ENCODE data around the gene CPXM2.

Gene CPXM2

DNA sequence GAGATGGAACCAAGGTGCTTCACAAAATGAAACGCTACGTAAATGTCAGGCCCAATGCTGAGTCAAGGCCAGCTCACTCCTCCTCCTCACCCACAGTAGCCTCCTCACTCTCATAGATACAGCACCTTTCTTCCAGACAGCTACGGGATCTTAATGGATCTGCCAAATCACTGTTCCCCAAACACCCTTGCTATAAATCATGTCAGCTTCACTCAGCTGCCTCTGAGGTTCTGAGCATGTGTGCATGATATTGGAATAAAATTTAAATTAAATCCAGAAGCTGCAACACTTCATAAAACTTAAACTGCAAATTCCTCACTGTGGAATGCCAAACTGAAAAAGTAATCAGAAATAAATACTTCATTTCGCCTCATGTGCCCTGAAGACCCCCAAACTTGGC lies 14.7 kb upstream of the CPXM2 start:
- no peaks in the 10 kb centered on the region for H3K79me2 ChIP-seq (ENCODE audit: insufficient read depth, low read depth)
- no peak overlapping the region for H3K4me2 ChIP-seq
- TF ChIP-seq CTCF (conservative IDR thresholded peaks at IDR 0.05; ENCODE audit: low read depth, low read length) = no peak
- H3K9ac ChIP-seq = no peak overlapping the region
- H3K4me1 ChIP-seq (ENCODE audit: low read depth, poor library complexity, severe bottlenecking) = no peaks in the 10 kb centered on the region
- H4K20me1 ChIP-seq (ENCODE audit: insufficient read depth) = no peaks in the 10 kb centered on the region
- H2AFZ ChIP-seq (ENCODE audit: low read depth) = no peak overlapping the region
- H3K27me3 ChIP-seq (ENCODE audit: insufficient read depth, low read depth) = no peaks in the 10 kb centered on the region
- no peak overlapping the region for H3K4me3 ChIP-seq (IDR thresholded peaks at IDR 0.05; ENCODE audit: insufficient read depth, low read depth, low read length)
- no peak overlapping the region for H3K27ac ChIP-seq
- no peaks in the 10 kb centered on the region for H3K36me3 ChIP-seq (ENCODE audit: insufficient read depth)

DNA sequence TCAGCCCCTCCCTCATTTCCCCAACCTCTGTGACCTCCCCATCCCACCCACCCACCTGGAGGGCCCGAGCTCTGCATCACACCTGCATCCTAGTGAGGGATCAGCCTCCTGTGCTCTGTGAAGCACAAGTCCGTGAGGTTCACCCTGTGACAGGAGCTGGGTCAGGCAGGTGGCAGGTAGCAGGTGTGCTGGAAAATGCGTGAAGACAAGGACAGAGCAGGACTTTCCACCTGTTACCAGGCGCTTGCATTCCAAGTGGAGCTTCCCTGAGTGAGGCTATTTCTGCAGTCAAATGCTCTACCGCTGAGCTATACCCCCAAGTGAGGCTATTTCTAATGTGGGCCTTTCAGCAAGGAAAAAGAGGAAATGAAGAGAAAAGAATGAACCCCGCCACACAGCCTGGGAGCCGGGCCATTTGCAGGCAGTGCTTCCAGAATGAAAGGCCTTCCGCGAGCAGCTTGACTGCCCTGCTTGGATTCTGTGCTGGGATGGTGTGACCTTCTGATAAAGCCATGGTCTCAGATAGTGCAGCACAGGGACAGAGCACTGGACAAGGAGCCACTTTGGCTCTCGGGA lies 13.3 kb upstream of the CPXM2 start:
- no peak for TF ChIP-seq CTCF (conservative IDR thresholded peaks at IDR 0.05; ENCODE audit: low read depth, low read length)
- H3K4me2 ChIP-seq = no peak overlapping the region

GRCh38 chr10:123903621-123904020 lies 12.0 kb upstream of the CPXM2 start:
- Histone ChIP-seq H3K4me1 (ENCODE audit: low read depth, poor library complexity, severe bottlenecking) (no peaks in the 10 kb centered on the region), H3K9ac (no peak overlapping the region), H2AFZ (ENCODE audit: low read depth) (no peak overlapping the region), H3K79me2 (ENCODE audit: insufficient read depth, low read depth) (no peaks in the 10 kb centered on the region), H3K27ac (no peak overlapping the region), H3K36me3 (ENCODE audit: insufficient read depth) (no peaks in the 10 kb centered on the region), H3K4me2 (no peak overlapping the region), H3K27me3 (ENCODE audit: insufficient read depth, low read depth) (no peaks in the 10 kb centered on the region), H4K20me1 (ENCODE audit: insufficient read depth) (no peaks in the 10 kb centered on the region), H3K4me3 (IDR thresholded peaks at IDR 0.05; ENCODE audit: insufficient read depth, low read depth, low read length) (no peak overlapping the region)
- no peak for TF ChIP-seq CTCF (conservative IDR thresholded peaks at IDR 0.05; ENCODE audit: low read depth, low read length)

More for the DNA sequence above, 13.3 kb upstream of the CPXM2 start:
- no peak overlapping the region for H3K27ac ChIP-seq
- no peak overlapping the region for H3K9ac ChIP-seq
- no peak overlapping the region for H3K4me3 ChIP-seq (IDR thresholded peaks at IDR 0.05; ENCODE audit: insufficient read depth, low read depth, low read length)
- H2AFZ ChIP-seq (ENCODE audit: low read depth) = no peak overlapping the region
- H3K79me2 ChIP-seq (ENCODE audit: insufficient read depth, low read depth) = no peaks in the 10 kb centered on the region
- no peaks in the 10 kb centered on the region for H4K20me1 ChIP-seq (ENCODE audit: insufficient read depth)
- H3K4me1 ChIP-seq (ENCODE audit: low read depth, poor library complexity, severe bottlenecking) = no peaks in the 10 kb centered on the region
- no peaks in the 10 kb centered on the region for H3K27me3 ChIP-seq (ENCODE audit: insufficient read depth, low read depth)
- H3K36me3 ChIP-seq (ENCODE audit: insufficient read depth) = no peaks in the 10 kb centered on the region

DNA sequence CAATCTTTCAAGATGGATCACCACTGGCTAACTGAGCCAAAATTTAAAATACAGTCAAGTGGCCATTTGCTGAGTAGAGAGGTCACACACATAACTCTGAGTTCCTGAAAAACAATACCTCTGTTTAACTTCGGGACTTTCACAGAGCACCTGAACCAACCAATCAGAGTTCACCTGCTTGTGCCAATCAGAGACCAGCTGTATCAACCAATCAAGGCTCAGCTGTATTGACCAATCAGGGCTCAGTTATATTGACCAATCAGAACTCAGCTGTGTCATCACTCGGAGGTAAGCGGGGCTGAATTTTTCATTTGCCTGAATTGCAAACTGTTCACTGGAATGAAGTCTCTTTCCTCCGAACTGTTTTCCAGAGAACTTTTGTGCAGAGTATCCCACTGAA lies 10.0 kb upstream of the CPXM2 start:
- Histone ChIP-seq H3K27me3 (ENCODE audit: insufficient read depth, low read depth) (no peaks in the 10 kb centered on the region), H3K4me2 (no peak overlapping the region), H3K79me2 (ENCODE audit: insufficient read depth, low read depth) (no peaks in the 10 kb centered on the region), H4K20me1 (ENCODE audit: insufficient read depth) (no peaks in the 10 kb centered on the region), H3K4me3 (IDR thresholded peaks at IDR 0.05; ENCODE audit: insufficient read depth, low read depth, low read length) (no peak overlapping the region), H3K9ac (no peak overlapping the region), H3K4me1 (ENCODE audit: low read depth, poor library complexity, severe bottlenecking) (no peaks in the 10 kb centered on the region), H3K27ac (no peak overlapping the region), H2AFZ (ENCODE audit: low read depth) (no peak overlapping the region), H3K36me3 (ENCODE audit: insufficient read depth) (no peaks in the 10 kb centered on the region)
- TF ChIP-seq CTCF (conservative IDR thresholded peaks at IDR 0.05; ENCODE audit: low read depth, low read length) = no peak

Measured in KMS-11 (cell line).